DMS114 treated with DMSO at 0.1 percent for 48 hours (cell line): ENCODE results near the gene EDARADD.
"Not testable (repeated sequence)": the region's sequence is repeated elsewhere in the genome, so short reads cannot be mapped to it uniquely, and the experiment has no call there.

Experiments used
- DNase-seq: peaks from one replicate; lab custom pipeline; 2025; ENCODE audit not compliant: unreplicated experiment; lab: John Stamatoyannopoulos, UW

The EDARADD gene

DNA sequence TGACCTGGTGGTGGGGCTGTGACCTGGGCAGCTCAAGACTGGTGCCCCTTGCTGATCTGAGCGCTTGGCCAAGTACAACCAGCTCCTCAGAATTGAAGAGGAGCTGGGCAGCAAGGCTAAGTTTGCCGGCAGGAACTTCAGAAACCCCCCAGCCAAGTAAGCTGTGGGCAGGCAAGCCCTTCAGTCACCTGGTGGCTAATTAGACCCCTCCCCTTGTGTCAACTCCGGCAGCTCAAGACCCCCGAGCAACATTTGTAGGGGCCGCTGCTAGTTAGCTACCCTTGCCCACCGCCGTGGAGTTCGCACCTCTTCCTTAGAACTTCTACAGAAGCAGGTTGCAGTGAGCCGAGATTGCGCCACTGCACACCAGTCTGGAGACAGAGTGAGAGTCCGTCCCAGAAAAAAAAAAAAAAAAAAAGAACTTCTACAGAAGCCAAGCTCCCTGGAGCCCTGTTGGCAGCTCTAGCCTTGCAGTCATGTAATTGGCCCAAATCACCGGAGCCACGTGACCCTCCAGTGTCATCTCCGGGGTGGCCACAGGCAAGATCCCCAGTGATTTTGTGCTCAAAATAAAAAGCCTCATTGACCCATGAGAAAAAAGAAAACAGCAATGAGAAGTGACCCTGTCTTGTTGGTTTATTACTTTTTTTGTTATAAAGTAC is 90.4 kb downstream of the EDARADD start:
- DNase-seq, result no peak

GRCh38 chr1:236486356-236487002 is 92.4 kb downstream of the EDARADD start:
- DNase-seq, result no peak

DNA sequence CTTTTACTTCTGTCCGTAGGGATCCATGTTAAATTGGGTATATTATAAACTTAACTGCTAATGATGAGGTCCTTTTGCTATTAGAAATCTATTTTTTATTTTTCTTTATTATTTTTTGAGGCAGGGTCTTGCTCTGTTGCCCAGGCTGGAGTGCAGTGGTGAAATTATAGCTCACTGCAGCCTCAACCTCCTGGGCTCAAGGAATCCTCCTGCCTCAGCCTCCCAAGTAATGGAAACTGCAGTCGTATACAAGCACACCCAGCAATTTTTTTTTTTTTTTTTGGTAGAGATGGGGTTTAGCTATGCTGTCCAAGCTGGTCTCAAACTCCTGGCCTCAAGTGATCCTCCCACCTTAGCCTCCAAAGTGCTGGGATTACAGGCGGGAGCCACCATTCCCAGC is 95.1 kb downstream of the EDARADD start:
- not testable (repeated sequence) for DNase-seq

DNA sequence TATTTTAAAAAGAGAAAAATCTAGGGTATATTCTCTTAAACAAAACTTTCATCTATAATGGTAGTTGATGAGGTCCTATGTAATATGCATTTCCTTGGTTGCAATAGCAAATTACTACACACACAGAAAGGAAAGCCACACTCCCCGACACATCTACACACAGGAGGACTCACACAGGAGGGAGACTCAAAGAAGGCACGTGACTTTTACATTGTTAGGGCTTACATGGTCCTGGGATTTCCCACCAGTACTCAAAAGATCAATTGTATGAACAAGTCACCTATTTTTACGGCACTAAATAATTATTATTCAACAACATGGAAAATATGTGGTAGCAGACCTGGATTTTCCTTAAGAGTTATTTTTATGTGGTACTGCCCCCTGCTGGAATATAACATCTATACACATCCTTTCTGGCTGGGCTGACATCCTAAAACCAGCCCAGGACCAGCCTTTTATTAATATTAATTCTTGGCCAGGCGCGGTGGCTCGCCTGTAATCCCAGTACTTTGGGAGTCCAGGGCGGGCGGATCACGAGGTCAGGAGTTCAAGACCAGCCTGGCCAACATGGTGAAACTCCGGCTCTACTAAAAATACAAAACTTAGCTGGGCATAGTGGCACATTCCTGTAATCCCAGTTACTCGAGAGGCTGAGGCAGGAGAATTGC is 95.8 kb downstream of the EDARADD start:
- peak; percentile 51 for DNase-seq

DNA sequence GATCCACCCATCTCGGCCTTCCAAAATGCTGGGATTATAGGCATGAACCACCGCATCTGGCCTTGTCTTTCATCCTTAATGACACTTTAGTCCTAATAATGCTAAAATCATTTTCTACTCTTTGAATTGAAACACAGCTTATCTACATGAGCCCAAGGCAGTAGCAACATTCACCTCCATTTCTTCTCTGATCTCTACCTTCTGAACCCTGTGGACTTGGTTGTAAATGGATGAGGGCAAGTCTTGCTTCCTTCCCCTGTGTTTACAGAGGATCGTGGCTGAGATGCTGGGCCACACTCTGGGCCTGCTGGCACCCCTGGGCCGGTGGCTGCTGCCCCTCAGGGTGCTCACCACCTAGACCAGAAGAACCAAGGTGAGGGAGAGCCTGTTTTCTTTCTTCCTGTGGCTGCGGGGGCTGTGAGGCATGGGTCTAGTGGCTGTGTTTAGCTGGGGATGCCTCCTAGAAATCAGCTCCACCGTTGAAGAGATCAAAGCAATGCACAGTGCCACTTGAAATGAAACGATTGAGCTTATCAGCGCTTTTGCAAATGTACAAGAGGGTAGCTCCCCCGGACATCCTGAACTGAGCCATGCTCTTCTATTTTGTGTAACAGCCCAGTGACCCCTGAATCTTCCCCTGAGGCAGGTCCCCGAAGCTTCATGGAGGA is 97.5 kb downstream of the EDARADD start:
- DNase-seq, result no peak

GRCh38 chr1:236492378-236492777 is 98.3 kb downstream of the EDARADD start:
- DNase-seq, result no peak

DNA sequence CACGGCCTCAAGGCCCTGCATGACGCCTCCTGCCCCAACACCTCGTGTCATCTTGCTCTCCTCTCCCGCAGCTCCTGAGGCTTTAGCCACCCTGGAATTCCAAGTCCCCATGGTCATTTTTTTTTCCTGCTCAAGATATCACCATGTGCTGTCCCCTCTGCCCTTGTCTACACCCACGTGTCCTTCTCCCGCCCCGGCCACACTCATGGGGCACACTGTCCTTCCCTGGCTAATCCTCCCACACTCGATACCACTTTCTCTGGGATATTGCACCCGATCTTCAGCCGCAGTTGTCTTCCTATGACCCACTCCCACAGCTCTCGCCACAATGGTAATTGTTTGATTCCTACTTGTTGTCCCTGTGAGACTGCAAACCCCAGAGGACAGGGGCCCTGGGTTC is 100.0 kb downstream of the EDARADD start:
- no peak for DNase-seq

- DNase-seq, result no peak
These were observed 100.7 kb downstream of the EDARADD start for GRCh38 chr1:236494586-236495466.

- DNase-seq, result no peak
These were observed 101.5 kb downstream of the EDARADD start for GRCh38 chr1:236495467-236496112.

DNA sequence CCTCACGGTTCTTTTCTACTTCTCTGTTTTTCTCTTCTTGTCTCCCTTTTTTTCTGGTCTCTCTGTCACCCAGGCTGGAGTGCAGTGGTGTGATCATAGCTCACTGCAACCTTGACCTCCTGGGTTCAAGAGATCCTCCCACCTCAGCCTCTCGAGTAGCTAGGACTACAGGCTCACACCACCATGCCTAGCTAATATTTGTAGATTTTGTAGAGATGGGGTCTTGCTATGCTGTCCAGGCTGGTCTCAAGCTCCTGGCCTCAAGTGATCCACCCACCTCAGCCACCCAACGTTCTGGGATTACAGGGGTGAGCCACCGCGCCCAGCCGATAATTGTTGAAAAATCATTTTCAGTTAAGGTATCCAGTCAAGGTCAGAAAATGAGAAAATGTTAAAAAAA is 103.8 kb downstream of the EDARADD start:
- no peak for DNase-seq

DNA sequence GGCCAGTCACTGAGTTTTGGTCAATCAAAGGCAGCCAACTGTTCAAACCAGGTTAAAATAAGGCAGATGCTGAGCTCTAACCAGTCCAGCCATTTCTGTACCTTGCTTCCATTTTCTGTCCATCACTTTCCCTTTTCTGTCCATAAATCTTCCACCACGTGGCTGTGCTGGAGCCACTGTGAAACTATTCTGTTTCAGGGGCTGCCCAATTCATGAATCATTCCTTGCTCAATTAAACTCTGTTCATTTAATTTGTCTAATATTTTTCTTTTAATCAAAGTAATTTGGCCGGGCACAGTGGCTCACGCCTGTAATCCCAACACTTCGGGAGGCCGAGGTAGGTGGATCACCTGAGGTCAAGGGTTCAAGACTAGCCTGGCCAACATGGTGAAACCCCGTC is 107.0 kb downstream of the EDARADD start:
- no peak for DNase-seq

- DNase-seq, result no peak
These were observed 108.5 kb downstream of the EDARADD start for GRCh38 chr1:236502579-236502971.

- peak; percentile 4 for DNase-seq
These were observed 109.0 kb downstream of the EDARADD start for GRCh38 chr1:236502972-236503639.

DNA sequence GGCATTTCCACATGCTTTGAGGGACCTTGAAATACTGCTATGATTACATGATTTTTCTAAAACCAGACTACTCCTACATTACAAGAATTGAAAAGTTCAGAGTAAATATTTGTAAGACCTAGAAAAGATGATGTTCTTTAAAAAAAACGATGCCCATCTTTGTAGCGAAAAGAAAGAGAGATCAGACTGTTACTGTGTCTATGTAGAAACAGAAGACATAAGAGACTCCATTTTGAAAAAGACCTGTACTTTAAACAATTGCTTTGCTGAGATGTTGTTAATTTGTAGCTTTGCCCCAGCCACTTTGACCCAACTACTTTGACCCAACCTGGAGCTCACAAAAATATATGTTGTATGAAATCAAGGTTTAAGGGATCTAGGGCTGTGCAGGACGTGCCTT is 110.3 kb downstream of the EDARADD start:
- not testable (repeated sequence) for DNase-seq

DNA sequence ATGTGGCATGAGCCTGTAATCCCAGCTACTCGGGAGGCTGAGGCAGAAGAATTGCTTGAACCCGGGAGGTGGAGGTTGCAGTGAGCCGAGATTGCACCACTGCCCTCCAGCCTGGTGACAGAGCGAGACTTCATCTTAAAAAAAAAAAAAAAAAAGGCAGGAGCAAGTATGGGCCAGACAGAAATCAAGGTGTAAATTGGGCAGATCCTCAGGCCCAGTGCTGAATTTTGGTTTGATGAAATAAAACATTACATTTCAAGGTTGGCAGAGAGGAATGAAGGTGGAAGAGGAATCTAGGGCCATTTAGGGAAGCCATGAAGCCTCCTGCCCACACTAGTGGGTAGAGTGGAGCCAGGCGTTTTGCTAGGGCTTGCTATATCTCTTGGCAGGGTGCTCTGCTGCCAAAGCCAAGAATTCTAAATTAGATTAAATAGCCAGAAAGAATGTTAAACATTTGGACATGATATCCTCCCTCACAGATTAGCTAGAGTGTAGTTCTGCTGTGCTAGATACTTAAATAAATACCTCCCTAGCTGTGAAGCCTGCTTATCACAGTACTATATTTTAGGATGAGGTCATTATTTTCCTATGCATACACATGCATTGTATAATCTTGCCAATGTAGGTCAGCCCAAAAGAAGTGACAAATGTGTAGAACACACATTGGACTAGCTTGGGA is 113.1 kb downstream of the EDARADD start:
- DNase-seq, result no peak

DNA sequence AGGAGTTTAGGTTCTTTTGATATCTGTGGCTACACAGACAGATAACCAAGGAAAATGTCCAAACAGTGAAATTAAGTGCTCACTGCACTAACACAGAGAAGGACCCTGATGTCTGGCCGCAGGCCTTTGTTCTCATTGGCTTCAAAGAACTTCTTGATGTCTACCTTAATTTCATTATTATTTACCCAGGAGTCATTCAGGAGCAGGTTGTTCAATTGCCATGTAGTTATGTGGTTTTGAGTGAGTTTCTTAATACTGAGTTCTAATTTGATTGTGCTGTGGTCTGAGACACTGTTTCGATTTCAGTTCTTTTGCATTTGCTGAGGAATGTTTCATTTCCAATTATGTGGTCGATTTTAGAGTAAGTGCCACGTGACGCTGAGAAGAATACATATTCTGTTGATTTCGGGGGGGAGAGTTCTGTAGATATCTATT is 114.5 kb downstream of the EDARADD start:
- DNase-seq, result no peak

- no peak for DNase-seq
These were observed 115.1 kb downstream of the EDARADD start for GRCh38 chr1:236509203-236509602.

DNA sequence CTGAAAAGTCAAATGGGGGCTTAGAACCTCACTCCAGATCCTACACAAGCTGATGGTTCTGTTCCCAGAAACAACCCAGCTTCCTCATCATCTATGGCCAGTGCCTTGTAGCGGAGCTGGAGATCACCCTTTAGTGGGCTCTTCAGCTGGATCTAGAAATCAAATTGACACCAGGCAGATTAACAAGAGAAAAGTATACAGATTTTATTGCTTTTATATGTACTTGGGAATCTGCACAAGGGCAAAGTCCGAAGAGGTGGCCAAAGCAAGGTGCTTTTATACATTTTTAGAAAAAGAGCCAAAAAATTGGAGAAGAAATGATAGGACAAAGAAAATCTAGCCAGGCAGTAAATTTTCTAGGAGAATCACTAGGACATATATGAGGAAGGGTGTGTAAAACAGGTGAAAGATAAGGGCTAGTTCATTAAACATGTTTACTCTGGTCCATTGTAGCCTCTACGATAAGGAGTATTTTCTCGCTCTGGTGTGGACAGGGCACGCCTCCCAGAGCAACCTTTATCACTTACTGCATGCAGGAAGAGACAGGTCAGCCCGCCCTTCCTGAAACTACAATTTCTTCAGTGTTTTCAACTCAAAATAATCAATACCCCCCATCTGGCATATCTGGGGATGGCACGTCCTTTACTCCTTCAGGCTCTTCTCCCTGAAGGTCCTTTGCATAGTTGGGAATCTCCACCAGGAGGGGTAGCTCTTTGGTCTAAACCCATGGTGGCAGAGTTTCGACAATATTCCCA is 115.7 kb downstream of the EDARADD start:
- no peak for DNase-seq
